Measurements from ENCODE around the gene RAB3GAP1. TPM values are rescaled to one million over a fixed set of nuclear protein-coding genes. Genes with fewer than 3 reads are reported as not detected.

RAB3GAP1 gene
- total RNA-seq, 2 experiments from 2014 or later: 29.6 to 30.7 TPM

DNA sequence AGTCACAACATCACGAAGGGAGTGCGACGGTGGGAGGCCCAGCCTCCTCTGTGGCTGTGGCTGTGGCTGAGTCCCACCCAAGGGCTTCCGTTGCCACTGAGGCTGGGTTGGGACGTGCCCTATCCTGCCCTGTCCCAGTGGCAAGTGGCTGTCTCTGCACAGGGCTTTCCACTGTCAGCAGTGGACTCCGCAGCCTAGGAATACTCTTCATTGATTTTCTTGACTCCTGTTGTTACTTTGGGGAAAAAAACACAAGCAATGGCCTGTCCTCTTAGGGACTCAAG lies 122.7 kb downstream of the RAB3GAP1 start:
- Mint-ChIP-seq H3K9me3 (no peaks in the 10 kb centered on the region), H3K27me3 (no peaks in the 10 kb centered on the region), H3K27ac (no peak overlapping the region), H3K36me3 (peaks cover 47% of the 10 kb centered on the region), H3K4me3 (no peak overlapping the region), H3K4me1 (ENCODE audit: low read depth) (peaks cover 7% of the 10 kb centered on the region)
- no peak for DNase-seq
- CTCF ChIA-PET: no interaction called here
- intact Hi-C loops (cut with micrococcal nuclease): loop anchor here (10.0 kb wide), 1 partner anchor 360 kb away; the partner anchor contains the start of genes R3HDM1 and ZRANB3
- POLR2A ChIA-PET: no interaction called here

DNA sequence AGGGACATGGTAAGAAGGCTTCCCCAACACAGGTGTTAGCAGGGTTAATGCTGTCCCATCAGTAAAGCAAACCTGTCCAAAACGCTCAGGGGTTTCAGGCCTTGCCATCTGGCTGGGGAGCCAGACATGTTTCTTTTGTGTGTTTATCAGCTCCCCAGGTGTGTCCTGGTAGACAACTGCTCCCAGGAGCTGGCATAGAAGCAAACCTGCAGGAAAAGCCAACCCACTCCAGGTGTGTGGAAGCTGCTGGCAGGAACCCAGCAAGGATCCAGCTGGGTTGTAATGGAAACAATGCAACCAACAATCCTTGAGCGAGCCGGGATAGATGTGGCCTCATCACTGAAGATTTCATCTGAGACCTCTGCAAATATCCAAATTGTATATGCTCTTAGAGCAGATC lies 123.1 kb downstream of the RAB3GAP1 start:
- Mint-ChIP-seq H3K9me3 (no peaks in the 10 kb centered on the region), H3K4me1 (ENCODE audit: low read depth) (peaks cover 3% of the 10 kb centered on the region), H3K27me3 (no peaks in the 10 kb centered on the region), H3K4me3 (no peak overlapping the region), H3K27ac (no peak overlapping the region), H3K36me3 (peaks cover 47% of the 10 kb centered on the region)
- POLR2A ChIA-PET: no interaction called here
- CTCF ChIA-PET: no interaction called here
- no peak for DNase-seq
- intact Hi-C loops (cut with micrococcal nuclease): loop anchor here (10.0 kb wide), 1 partner anchor 360 kb away; the partner anchor contains the start of genes R3HDM1 and ZRANB3

DNA sequence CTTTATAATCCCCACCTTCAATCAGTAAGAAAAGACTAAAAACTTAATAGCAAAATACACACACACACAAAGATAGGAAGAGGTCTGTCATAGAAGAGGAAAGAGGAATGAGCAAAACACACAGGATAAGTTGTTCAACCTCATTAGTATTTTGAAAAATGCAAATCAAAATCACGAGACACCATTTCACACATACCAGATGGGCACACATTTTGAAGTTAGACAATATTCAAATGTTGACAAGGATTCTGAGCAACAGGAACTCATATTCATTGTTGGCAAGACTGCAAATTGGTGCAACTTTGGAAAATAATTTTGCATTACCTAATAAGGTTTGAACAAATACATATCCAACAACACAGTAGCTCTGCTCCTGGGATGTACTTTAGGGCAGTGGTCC lies 127.6 kb downstream of the RAB3GAP1 start:
- no peak overlapping the region for H3K4me3 Mint-ChIP-seq
- intact Hi-C loops (cut with micrococcal nuclease): loop anchor here (10.0 kb wide), 1 partner anchor 355 kb away; the partner anchor contains the start of genes R3HDM1 and ZRANB3
- H3K27ac Mint-ChIP-seq: no peak overlapping the region
- H3K9me3 Mint-ChIP-seq: no peaks in the 10 kb centered on the region
- no peaks in the 10 kb centered on the region for H3K27me3 Mint-ChIP-seq
- POLR2A ChIA-PET: no interaction called here
- no peak for DNase-seq
- CTCF ChIA-PET: no interaction called here
- no peaks in the 10 kb centered on the region for H3K4me1 Mint-ChIP-seq (ENCODE audit: low read depth)
- peaks cover 23% of the 10 kb centered on the region for H3K36me3 Mint-ChIP-seq

DNA sequence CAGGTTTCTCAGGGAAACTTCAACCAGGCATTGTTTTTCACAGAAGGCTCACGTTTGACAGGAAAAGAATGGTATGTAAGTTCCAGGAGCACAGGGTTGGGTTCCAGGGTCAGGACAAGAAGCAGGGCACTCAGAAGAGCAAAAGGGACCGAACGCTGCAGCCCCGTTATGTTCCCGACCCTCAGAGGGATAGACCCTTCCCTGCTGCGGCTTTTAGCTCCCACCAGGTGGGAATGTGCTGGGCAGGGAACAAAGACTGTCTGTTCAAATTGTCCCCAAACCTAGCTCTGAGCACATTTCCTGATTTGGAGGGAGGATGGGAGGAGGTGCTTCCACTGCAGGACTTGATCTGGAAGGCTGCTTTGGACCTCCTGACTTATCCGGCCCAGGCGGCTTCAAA lies 130.1 kb downstream of the RAB3GAP1 start:
- intact Hi-C loops (cut with micrococcal nuclease): no loop called here
- DNase-seq: no peak
- H3K9me3 Mint-ChIP-seq: no peaks in the 10 kb centered on the region
- CTCF ChIA-PET: no interaction called here
- POLR2A ChIA-PET: no interaction called here
- no peak overlapping the region for H3K4me3 Mint-ChIP-seq
- no peak overlapping the region for H3K27ac Mint-ChIP-seq
- H3K36me3 Mint-ChIP-seq: peaks cover 3% of the 10 kb centered on the region
- no peaks in the 10 kb centered on the region for H3K4me1 Mint-ChIP-seq (ENCODE audit: low read depth)
- H3K27me3 Mint-ChIP-seq: no peaks in the 10 kb centered on the region

DNA sequence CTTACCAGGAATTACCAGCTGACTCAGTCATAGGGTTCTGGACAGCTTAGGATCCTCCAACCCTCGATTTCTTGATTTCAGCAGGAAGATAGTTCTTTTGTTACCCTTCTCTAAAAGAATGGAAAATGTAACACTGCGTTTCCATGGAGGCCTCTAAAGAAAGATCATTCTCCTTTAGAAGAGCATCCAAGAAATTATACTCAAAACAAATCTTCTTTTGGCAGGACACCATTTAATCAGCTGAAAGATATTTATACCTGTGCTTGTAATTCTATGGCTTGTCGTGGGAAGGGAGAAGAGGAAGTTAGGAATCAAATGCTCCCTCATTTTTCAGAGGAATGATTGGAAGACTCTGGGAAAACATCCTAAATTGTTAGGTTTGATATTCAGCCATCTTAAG lies 130.5 kb downstream of the RAB3GAP1 start:
- H3K4me1 Mint-ChIP-seq (ENCODE audit: low read depth): no peaks in the 10 kb centered on the region
- H3K9me3 Mint-ChIP-seq: no peaks in the 10 kb centered on the region
- intact Hi-C loops (cut with micrococcal nuclease): no loop called here
- ChIA-PET CTCF (no interaction called here), POLR2A (no interaction called here)
- no peak overlapping the region for H3K27ac Mint-ChIP-seq
- peaks cover 4% of the 10 kb centered on the region for H3K36me3 Mint-ChIP-seq
- no peak for DNase-seq
- H3K27me3 Mint-ChIP-seq: no peaks in the 10 kb centered on the region
- H3K4me3 Mint-ChIP-seq: no peak overlapping the region

DNA sequence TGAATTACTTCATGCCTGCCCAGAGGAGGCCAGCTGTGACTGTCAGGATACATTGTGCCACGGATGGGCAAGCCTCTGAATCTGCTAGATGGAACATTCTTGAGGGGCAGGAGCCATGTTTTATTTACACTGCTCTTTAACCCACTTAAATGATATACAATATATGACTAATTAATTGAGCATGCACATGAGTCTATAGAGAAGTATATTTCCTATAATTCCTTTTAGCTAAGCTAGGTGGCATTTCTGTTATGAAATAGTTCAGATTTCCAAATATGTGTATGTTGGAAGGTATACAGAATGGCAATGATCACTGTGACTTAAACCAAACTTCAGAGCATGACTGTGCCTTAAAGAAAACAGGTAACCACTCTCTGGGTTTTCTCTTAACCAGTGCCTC lies 131.7 kb downstream of the RAB3GAP1 start:
- ChIA-PET CTCF (no interaction called here), POLR2A (no interaction called here)
- no peak for DNase-seq
- no peak overlapping the region for H3K27ac Mint-ChIP-seq
- peaks cover 5% of the 10 kb centered on the region for H3K36me3 Mint-ChIP-seq
- no peaks in the 10 kb centered on the region for H3K27me3 Mint-ChIP-seq
- intact Hi-C loops (cut with micrococcal nuclease): no loop called here
- H3K9me3 Mint-ChIP-seq: peaks cover 5% of the 10 kb centered on the region
- H3K4me1 Mint-ChIP-seq (ENCODE audit: low read depth): no peaks in the 10 kb centered on the region
- no peak overlapping the region for H3K4me3 Mint-ChIP-seq

DNA sequence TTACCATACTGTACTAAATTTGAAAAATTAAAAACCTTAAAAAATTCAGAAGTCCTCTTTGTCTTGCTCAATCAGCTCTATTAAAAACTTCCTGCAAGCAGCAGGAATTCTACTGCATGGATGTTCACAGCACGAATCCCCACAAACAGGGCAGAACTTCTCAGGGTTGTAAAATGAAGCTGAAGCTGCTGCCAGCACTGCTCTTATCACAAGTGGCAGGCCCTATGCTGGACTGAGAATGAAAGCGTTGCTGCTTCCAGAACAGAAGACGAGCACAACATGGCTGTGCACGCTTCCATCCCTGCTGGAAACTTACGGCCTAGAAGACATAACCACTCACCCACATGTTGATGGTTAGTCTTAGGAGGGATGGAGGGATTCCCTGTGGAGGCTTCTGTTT lies 134.0 kb downstream of the RAB3GAP1 start:
- H3K36me3 Mint-ChIP-seq: peaks cover 5% of the 10 kb centered on the region
- DNase-seq: no peak
- H3K4me3 Mint-ChIP-seq: no peak overlapping the region
- CTCF ChIA-PET: no interaction called here
- intact Hi-C loops (cut with micrococcal nuclease): no loop called here
- H3K9me3 Mint-ChIP-seq: peaks cover 18% of the 10 kb centered on the region
- H3K27ac Mint-ChIP-seq: no peak overlapping the region
- no peaks in the 10 kb centered on the region for H3K27me3 Mint-ChIP-seq
- H3K4me1 Mint-ChIP-seq (ENCODE audit: low read depth): no peaks in the 10 kb centered on the region
- POLR2A ChIA-PET: no interaction called here

DNA sequence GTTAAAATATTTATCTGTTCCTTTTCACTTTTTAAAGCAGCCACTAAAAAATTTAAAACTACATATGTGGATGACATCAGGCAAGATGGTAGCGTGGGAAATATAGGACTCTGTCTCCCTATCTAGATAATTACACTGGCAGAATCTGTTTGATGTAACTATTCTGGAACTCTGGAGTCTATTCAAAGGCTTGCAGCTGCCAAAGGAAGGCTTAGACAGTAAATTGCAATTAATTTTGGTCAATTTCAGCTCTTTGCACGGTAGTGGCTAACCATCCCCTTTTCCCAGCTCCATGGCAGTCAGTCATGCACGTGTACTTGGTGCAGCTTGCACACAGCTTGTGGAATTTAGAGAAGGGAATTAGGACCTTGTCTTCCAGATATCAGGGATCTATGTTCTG lies 135.2 kb downstream of the RAB3GAP1 start:
- Mint-ChIP-seq H3K27me3 (no peaks in the 10 kb centered on the region), H3K36me3 (peaks cover 7% of the 10 kb centered on the region)

DNA sequence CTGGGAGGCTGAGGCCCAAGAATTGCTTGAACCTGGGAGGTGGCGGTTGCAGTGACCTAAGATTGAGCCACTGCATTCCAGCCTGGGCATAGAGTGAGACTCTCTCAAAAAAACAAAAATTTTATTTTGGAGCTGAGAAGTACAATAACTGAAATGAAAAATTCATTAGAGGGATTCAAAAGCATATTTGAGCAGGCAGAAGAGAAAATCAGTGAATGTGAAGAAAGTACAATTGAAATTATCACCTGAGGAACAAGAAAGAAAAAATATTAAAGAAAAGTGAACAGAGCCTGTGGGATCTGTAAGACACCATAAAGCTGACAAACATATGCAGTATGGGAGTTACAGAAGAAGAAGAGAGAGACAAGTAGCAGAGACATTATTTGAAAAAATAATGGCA lies 137.1 kb downstream of the RAB3GAP1 start:
- Mint-ChIP-seq H3K27me3 (no peaks in the 10 kb centered on the region), H3K4me1 (ENCODE audit: low read depth) (no peaks in the 10 kb centered on the region), H3K9me3 (peaks cover 26% of the 10 kb centered on the region), H3K36me3 (peaks cover 7% of the 10 kb centered on the region), H3K27ac (no peak overlapping the region), H3K4me3 (no peak overlapping the region)
- CTCF ChIA-PET: no interaction called here
- intact Hi-C loops (cut with micrococcal nuclease): no loop called here
- POLR2A ChIA-PET: no interaction called here
- no peak for DNase-seq

More for the DNA sequence above, 135.2 kb downstream of the RAB3GAP1 start:
- intact Hi-C loops (cut with micrococcal nuclease): no loop called here
- ChIA-PET CTCF (no interaction called here), POLR2A (no interaction called here)
- Mint-ChIP-seq H3K9me3 (peaks cover 21% of the 10 kb centered on the region), H3K27ac (no peak overlapping the region), H3K4me1 (ENCODE audit: low read depth) (no peaks in the 10 kb centered on the region), H3K4me3 (no peak overlapping the region)
- DNase-seq: no peak

DNA sequence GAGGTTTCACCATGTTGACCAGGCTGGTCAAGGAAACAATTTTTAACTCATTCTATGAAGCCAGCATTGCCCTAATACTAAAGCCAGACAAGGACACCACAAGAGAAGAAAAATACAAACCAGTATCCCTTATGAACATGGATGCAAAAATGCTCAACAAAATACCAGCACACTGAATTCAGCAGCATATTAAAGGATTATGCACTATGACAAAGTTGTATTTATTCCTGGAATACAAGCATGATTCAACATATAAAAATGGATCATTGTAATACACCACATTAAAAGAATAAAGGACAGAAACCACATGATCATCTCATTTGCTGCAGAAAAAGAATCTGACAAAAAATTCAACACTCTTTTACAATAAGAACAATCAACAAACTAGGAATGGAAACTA lies 138.7 kb downstream of the RAB3GAP1 start:
- ChIA-PET CTCF (no interaction called here), POLR2A (no interaction called here)
- Mint-ChIP-seq H3K9me3 (peaks cover 28% of the 10 kb centered on the region), H3K27me3 (no peaks in the 10 kb centered on the region), H3K27ac (no peak overlapping the region), H3K36me3 (peaks cover 6% of the 10 kb centered on the region), H3K4me3 (no peak overlapping the region), H3K4me1 (ENCODE audit: low read depth) (no peaks in the 10 kb centered on the region)
- DNase-seq: no peak
- intact Hi-C loops (cut with micrococcal nuclease): no loop called here

DNA sequence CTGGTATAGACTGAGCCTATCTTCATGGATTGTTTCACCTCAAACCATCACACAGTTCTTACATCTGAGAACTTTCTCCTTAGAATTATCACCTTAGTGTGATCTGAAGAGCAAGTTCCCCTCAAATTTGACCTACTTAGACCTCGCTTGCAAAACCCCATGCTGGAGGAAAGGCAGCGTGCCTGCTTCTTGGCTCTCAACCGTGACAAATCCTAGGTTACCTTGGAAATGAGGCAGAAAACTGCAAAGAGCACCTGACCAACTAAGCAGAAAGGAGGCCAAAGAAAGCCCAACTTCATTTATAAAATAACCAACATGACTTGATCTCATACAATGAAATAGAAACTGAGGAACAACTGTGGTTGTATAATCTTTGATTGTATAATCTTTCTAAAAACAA lies 146.4 kb downstream of the RAB3GAP1 start:
- CTCF ChIA-PET: no interaction called here
- H3K9me3 Mint-ChIP-seq: peaks cover 4% of the 10 kb centered on the region

DNA sequence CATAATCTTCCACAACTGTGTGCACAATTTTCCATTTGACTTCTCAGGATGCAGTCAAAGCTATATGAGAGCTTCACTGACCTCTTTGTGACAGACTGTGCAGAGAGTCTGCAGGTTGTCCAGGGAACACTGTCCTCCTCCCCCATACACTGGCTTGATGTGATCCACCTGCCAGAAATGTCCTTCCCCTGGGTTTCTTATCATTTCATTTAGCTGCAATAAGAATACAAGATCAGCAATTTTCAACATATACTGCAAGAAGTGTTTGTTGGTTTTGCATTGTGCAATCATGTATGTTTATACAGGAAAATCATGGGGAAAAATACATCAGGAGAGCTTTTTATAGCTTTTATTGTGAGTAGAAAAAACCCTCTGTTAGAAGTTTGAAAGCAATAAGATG lies 150.7 kb downstream of the RAB3GAP1 start:
- intact Hi-C loops (cut with micrococcal nuclease): no loop called here
- Mint-ChIP-seq H3K27ac (no peak overlapping the region), H3K36me3 (peaks cover 5% of the 10 kb centered on the region), H3K4me1 (ENCODE audit: low read depth) (no peaks in the 10 kb centered on the region), H3K4me3 (no peak overlapping the region), H3K27me3 (no peaks in the 10 kb centered on the region), H3K9me3 (no peaks in the 10 kb centered on the region)
- ChIA-PET CTCF (no interaction called here), POLR2A (no interaction called here)
- DNase-seq: no peak

More for the DNA sequence above, 146.4 kb downstream of the RAB3GAP1 start:
- Mint-ChIP-seq H3K36me3 (peaks cover 5% of the 10 kb centered on the region), H3K4me1 (ENCODE audit: low read depth) (no peaks in the 10 kb centered on the region), H3K27me3 (no peaks in the 10 kb centered on the region), H3K27ac (no peak overlapping the region), H3K4me3 (no peak overlapping the region)
- intact Hi-C loops (cut with micrococcal nuclease): no loop called here
- no peak for DNase-seq
- POLR2A ChIA-PET: no interaction called here

DNA sequence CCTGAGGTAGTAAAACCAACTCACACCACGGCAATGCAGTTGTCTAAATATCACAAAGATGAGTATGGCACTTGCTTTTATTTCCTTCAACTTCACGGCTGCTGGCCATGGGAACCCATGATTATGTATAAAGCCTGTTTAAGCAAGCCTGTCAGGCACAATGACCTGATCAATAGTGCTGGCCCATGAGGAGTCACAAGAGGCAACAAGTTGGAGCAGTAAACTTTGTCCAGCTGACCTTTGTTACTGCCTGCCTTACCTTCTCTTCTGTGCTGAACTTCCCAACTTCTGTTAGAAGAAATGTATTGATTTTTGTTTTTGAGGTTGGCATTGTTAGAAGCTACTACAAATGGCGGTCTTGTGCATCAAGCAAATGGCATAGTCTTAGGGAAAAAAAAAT lies 151.9 kb downstream of the RAB3GAP1 start:
- no peaks in the 10 kb centered on the region for H3K27me3 Mint-ChIP-seq
- no peak overlapping the region for H3K4me3 Mint-ChIP-seq
- H3K9me3 Mint-ChIP-seq: no peaks in the 10 kb centered on the region
- ChIA-PET CTCF (no interaction called here), POLR2A (no interaction called here)
- H3K4me1 Mint-ChIP-seq (ENCODE audit: low read depth): no peaks in the 10 kb centered on the region
- no peak overlapping the region for H3K27ac Mint-ChIP-seq
- peaks cover 5% of the 10 kb centered on the region for H3K36me3 Mint-ChIP-seq
- no peak for DNase-seq
- intact Hi-C loops (cut with micrococcal nuclease): no loop called here

DNA sequence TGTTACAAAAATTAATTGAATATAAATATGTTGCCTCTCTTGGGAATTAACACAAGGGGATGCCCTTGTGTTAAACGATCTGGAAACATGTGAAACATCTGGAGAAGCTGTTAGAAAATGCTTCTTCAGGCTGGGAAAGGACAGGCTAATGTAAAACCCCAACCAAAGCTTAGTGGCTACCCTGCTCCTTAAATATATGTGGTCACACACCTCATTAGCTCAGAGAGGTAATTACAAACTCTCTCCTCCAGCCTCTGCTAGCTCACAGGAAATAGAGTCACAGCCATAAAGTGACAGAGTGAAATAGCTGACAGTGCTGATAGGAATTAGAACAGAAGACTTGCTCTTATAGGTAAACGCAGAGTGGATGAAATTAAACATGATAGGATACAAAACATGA lies 155.9 kb downstream of the RAB3GAP1 start:
- intact Hi-C loops (cut with micrococcal nuclease): no loop called here
- no peak overlapping the region for H3K27ac Mint-ChIP-seq
- H3K36me3 Mint-ChIP-seq: no peaks in the 10 kb centered on the region
- POLR2A ChIA-PET: interaction anchor here (0.5 kb wide), 1 partner anchor 300 kb away, joined by 3 read pairs; no protein-coding TSS in a partner anchor
- no peak overlapping the region for H3K4me3 Mint-ChIP-seq
- no peaks in the 10 kb centered on the region for H3K27me3 Mint-ChIP-seq
- DNase-seq: no peak
- H3K4me1 Mint-ChIP-seq (ENCODE audit: low read depth): no peaks in the 10 kb centered on the region
- no peaks in the 10 kb centered on the region for H3K9me3 Mint-ChIP-seq
- CTCF ChIA-PET: interaction anchor here (0.6 kb wide), 1 partner anchor 341 kb away, joined by 3 read pairs; no protein-coding TSS in a partner anchor

All from activated CD4-positive, alpha-beta memory T cell treated with anti-CD3 and anti-CD28 coated beads for 36 hours (primary cell).